HK-2 (cell line): ENCODE data around the gene CAPN14.

ENCODE experiments used
- DNase-seq: peaks from one replicate; pipeline ENCODE4 v3.0.0-alpha.2; 2018; ENCODE audit not compliant: unreplicated experiment

CAPN14 gene

DNA sequence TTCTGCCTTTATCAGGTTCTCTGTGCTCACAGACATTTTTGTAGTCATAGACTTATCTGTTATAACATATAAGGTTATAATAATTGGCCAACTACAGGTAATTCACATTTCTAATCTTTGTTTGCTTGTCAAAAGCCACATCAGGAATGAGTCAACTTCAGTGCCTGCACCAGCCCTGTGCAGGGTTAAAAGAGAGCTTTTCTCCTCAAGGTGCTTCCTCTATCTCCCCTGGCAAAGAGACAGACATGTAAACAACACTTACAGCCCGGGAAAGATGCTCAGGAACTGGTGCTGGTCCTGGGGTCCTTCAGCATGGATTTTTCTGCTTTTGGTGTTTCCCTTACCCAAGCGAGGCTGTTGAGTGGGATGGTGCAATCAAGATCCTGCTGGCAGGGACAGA, 9.0 kb upstream of the CAPN14 start:
- no peak for DNase-seq

DNA sequence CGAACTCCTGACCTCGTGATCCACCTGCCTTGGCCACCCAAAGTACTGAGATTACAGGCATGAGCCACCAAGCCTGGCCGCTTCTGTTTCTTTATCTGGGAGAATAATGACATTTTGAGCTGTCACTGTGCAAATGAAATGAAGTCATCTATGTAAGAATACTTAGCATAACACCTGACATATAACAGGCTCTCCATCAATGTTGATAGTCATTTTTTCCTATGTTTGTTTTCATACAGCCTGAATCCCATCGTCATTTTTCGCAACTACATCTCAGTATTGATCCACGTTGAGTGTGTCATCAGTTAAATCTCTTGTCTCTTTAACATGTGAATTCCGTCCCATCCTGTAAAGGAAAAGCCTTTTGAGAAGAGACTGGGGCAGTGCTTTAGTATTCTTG, 6.4 kb upstream of the CAPN14 start:
- DNase-seq = no peak

DNA sequence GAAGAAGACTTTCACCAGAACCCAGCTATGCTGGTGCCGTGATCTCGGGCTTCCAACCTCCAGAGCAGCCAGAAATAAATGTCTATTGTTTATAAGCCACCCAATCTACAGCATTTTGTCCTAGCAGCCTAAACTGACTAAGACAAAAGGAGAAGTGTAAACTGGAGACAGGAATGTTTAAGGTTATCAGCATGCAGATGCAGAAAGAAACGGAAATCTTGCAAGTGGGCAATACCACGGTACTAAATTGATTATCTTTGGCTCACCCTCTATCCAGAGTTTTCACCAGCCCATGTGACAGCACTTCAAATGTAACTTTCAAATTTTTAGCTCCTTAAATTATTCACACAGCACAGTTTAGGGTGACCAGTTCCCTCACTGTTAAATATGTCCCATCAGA, 5.7 kb upstream of the CAPN14 start:
- DNase-seq = no peak

DNA sequence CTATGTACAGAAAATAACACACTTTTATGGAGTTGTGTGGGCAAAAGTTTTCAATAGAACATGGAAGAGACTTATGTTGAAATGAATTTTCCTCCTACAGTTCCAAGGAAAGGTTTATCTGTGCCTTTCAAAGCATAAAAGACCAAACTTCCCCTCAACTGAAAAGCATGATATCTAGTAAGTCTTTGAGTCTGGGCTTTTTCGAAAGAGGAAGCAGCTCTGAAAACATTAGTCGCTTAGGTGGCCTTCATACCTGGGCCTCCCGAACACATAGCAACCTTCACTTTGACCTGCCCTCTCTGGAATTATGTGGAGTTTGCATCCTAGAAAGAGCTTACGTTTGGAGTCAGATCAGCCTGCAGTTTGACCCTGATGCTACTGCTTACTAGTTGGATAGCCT, 4.8 kb upstream of the CAPN14 start:
- DNase-seq = no peak

DNA sequence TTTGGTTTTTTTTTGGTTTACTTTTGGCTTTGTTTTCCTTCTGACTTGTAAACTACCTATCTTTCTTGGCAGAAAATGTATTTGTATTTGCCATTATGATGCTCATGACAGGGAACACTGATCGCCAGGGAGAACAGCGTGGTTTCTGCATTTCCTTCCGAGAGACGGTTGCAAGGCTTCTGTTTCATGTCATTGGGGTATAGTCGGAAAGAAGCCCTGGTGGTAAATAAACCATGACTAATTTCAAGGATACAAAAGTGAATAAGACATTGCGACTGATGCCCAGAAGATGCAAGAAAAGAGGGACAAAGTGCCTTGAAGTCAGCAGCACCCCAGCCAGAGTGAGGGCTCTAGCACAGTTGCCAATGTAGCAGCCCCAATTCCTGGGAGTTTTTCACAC, 4.2 kb upstream of the CAPN14 start:
- no peak for DNase-seq

DNA sequence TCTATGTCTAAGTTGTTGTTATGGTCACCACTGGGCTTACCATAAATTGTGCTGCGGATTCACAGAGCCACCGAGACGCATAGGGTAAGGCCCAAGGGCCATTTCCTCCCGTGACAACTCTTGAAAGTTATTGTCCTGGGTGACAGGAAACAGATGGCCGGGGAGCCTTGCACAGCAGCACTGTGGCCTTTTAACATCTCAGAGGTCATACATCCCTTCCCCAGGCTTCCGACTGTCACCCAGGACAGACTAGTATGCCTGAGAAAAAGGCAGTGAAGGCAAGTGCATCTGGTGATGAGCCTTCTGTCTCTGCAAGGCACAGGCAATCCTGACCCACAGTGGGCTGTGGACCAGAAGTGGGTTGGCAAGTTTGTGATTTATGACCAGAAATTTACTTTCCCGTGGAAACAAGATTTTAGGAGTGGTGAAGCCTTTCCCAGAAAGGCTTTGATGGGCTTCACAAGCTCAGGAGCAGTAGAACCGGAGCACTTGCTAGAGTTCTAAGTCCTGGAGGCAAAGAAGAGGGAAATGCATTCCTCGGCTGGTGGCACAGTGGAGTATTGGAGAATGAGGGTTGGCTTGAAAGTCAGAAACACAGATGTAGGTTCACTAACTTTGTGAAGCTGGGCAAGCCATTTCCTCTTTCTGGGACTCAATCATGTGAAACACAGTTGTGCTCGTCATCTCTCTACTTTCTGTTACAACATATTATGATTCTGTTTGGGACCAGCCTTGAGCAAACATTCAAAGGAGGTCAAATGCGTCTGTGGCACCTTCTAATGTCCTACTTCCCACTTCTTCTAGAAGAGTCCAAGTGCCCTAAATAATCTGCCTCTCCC, 2.0 kb upstream of the CAPN14 start:
- DNase-seq = no peak

DNA sequence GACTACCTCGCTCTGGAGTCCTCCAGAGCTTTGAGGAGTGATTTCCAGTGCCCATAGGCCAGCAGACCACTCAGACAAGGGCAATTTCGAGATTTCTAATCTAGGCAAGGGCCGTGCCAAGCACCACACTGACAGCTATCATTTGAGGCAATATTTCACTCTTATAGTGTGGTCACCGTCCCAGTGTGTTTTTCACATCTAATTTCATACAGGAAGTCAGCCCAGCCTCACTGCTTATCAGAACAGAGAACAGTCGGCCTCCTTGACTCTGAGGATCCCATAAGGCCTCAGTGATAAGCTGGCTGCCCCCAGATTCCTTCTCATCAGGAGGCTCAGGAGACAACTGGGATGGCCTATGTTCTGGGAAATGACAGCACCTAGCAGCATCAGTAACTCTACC, 581 bp downstream of the CAPN14 start:
- DNase-seq = no peak

DNA sequence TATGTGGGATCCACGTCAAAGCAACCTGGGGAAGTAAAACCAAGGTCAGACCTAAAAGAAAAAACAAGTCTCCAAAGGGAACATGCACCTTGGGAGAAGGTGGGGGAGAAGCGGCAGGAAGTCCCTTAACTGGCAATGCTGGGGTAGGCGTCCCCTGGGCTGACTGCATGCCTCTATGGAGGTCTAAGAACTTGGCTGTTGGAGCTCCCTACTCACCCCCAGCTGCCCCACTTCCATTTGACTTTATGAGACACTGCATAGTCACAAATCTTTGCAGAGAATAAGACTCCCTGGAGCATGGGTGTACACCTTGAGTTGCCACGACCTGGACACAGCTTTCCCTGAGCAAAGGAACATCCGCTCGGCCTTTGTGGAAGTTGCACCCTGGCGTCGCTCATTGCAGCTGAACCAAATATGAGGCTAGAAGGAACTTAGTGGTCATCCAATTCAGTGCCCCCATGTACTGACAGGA, 2.8 kb downstream of the CAPN14 start:
- DNase-seq = no peak

DNA sequence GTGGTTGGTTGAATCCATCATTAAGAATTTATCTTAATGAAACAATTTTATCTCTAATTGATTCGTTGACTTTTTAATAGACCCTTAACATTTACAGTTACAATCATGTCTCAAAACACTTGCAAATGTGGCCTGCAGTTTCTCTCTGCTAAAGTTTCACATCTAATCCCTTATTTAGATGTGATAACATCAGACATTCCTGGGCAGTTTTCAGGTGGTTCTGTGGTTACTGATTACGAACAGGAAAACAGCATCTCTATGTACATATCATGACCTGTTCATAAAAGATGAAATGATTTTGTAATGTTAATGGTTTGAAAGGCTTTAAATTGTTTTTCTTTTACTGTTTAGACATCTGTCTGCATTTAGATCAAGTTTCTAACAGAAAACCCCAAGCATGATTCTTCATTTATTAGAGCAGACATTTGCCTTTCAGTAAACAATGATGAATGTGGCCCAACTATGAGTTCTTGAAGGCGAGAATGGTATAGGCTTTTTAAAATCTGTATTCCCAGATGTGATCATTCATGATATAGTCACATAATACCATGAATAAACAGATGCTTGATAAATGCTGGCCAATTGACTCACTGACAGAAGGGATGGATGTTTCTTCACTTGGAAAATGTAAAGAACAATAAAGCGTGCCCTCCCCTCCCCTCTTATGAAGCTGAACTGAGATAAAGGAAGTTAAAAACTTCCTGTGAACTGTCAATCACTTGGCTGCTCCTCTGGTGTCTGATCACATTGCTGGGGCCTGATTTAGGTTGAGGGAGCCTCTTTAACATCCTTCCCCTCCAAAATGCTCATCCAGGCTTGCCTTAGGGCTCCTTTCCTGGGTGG, 3.5 kb downstream of the CAPN14 start:
- DNase-seq = no peak

DNA sequence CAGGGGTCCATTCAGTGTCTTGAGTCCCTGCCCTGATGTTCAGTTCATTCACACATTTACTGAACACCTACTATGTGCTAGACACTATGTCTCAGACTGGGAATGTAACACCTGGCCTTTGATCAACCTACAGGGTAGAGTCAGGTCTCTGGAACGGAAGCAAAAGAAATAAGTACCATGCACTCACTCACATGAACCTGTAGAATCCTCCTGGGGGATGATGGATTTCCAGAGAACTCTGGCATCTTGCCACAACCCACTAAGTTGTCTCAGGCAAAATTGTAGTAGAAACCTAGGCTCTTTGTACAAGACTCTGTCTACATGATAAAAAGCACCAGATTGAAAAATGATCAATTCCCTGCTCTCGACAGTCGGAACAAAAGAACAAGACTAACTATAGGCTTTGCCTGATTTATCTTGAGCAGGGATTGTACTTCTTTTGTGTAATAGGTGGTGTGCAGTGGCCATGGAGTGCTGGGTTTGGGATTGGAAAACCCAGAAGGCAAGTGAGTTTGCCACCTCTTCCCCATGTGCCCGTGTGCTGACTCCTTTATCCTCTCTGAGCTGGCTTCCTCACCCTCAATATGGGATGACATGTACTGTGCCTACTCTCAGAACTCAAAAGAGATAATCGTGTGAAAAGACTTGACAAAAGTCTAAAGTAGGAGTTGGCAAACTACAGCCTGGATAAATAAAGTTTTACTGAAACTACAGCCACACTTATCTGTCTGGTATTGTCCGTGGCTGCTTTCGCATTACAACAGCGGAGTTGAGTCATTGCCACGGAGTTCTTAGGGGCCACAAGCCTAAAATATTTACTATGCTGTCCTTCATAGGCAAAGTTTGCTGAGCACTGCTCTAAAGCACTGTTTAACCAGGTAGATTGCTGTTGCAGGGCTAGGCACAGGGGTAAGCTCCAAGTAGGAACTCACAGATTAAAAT, 4.4 kb downstream of the CAPN14 start:
- no peak for DNase-seq

DNA sequence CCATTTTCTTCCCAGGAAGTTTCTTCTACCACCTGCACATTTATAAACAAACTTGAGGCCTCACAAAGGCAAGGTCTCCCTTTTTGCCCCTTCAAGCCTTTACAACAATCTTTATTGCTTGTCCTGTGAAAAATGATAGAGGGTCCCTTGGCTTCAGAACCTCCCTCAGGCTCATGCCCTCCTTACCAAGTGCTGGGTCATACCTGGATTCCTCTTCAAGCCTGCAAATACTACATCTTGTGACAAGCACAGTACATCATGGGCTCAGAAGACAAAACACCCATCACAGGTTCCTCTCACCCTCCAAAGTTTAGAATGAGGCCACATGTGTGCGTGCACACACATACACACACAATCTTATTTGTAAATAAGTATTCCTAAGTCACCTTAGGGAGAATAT, 9.1 kb downstream of the CAPN14 start:
- no peak for DNase-seq

DNA sequence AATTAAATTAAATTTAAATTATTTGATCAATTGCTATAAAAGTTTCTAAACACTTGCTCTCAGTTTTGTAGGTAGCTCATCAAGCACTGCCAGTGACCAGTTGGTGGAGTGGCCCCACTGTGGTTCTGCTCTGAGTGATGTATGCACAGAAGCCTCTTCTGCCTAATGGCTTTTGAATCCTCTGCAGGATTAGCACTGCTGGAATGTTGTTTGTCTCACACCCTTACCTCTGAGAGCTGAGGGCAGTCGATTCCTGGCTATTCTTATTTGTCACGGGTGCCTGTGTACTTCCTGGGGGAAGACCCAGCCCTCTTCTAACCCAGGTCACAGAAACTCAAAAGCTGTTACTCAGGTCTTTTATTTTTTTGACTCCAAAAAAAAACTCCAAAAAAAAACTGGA, 9.5 kb downstream of the CAPN14 start:
- no peak for DNase-seq

DNA sequence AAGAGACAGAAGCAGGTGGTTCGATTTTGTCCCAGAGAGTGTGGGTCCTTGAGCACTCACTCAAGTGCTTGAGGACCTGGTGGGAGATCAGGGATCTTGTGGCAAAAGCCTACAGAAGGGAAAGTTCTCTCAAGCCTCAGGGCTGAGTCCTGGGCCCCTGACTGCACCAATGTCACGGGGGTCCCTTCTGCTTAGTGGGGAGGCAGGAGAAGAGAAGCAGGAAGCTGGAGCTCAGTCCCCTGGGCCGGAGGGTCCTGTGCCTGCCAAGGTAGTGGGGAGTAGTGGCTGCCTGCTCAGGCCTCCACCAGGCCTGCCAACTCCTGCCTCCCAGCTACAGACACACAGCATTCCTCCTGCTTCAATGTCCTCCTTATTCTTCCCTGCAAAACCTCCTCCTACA, 11.7 kb downstream of the CAPN14 start:
- no peak for DNase-seq

DNA sequence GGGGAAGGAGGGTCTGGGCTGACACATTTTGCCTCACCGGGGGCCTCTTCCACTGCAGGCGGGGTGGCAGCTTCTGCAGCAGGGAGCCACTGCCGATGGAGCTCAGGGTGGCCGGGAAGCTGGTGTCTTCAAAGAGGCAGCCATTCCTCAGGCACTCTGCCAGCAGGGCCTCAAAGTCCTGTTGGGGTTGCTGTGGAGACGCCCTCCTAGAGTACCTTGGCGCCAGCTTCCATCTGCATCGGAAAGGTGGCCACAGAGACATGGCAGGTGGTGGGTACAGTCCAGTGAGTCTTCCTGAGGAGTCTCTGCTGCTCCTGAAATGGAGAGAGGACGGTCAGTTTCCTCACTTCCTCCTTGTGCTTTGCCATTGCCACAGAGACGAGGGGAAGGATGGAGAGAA, 12.1 kb downstream of the CAPN14 start:
- no peak for DNase-seq

DNA sequence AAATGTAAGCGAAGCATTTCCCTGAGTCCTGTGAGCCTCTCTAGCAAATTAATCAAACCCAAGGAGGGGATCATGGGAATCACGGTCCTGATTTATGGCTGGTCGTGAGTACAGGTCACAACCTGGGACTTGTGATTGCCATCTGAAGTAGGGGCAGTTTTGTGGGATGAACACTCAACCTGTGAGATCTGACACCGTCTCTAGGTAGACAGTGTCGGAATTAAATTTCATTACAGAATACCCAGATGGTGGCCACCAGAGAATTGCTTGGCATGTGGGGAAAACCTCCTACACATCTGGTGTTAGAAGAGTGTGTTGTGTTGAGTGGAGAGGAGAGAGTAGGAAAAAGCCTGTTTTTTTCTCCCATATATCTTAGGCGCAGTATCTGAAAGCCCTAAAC, 12.5 kb downstream of the CAPN14 start:
- no peak for DNase-seq

DNA sequence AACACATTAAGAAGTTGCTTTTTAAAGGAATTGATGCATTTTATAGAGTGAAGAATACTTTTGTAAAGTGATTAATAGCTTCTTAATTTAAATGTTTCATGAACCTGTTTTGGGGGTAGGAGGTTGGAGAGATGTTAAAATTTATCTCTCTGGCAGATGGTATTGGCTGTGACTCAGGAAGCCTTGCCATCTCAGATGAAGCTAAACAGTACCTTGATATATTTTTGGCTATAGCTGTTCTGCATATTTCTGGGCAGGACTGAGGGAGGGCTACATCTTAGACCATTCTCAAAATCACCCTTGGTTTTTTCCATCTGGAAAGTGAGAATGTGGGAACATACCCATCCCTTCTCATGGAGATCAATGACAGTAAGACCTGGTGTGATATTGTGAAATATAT, 13.4 kb downstream of the CAPN14 start:
- DNase-seq = no peak

DNA sequence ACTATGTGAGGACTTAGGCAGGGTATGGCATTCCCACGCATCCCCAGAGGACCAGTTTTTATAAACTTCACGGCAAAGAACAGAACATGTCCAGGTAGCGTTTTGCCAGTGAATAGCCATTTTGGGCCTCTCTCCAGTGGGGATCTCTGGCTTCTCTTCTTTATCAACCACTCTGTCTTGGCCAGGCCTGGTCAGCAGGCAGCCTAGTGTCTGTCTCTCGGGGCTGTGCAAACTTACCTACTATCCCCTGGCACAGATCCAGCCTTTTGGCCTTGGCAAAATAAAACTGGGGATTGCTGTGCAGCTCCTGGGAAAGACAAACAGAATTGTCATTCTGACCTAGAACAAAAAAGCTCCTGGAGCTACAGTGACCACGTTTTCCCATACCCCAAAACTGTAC, 14.5 kb downstream of the CAPN14 start:
- DNase-seq = no peak

DNA sequence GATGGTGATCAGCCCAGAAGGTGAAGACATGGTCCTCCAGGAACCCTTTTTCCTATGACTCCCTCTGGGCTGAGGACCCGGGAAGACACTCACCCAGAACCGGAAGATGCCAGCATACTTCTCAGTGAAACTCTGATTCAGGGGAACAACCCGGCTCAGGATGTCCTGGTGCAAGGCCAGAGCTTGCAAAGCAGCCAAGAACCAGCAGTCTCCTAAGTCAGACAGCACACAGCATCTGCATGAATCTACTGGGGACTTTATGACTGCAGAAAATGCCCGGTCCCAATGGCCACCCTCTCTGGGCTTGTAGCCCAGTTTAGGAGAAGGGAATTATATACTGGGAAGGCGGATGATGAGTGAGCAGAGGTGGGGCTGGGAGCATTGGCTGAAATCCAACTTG, 15.3 kb downstream of the CAPN14 start:
- no peak for DNase-seq

DNA sequence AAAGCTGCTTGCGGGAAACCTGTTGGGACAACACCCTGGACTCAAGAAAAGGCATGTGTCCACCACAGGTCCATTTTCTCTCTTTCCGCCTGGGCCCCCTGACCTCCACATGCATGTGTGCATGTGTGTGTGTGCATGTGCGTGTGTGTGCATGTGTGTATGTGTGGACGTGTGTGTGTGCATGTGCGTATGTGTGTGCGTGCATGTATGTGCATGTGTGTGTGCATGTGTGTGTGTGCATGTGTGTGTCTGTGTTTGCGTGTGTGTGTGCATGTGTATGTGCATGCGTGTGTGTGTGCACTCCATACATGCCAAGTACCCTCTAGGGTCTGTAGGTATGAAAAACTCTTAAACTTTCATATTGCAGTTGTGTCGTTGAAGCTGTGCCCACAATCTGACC, 16.3 kb downstream of the CAPN14 start:
- DNase-seq = no peak

DNA sequence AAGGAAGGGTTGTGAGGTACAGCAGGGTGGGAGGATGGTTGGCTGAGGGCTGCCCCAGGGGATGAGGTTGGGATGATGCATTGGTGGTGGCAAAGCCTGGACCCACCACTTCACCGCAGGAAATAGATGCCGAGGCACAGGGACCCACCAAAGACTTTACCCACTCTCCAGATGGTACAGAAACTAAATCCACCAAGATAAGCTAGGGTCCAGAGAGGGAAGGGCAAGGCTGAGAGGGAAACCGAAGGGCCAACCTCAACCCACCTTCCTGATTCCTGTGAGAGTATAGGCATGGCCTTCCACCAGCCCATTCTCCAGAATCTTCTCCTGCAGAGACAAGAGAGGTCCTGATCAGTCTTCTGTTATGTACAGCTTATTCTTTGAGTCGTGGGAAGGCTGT, 18.1 kb downstream of the CAPN14 start:
- DNase-seq = no peak

DNA sequence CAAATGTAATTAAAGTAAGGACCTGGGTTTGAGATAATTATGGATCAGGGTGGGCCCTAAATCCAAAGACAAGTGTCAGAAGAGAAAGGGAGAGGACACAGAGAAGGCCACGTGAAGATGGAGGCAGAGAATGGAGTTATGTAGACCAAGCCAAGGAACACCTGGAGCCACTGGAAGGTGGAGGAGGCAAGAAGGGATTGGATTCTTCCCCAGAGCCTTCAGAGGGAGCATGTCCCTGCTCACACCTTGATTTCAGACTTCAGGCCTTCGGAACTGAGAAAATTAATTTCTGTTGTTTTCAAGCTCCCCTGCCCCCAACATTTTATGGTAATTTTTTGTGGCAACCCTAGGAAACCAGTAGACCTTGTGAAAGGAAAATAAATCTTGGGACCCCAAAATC, 19.6 kb downstream of the CAPN14 start:
- DNase-seq = no peak

DNA sequence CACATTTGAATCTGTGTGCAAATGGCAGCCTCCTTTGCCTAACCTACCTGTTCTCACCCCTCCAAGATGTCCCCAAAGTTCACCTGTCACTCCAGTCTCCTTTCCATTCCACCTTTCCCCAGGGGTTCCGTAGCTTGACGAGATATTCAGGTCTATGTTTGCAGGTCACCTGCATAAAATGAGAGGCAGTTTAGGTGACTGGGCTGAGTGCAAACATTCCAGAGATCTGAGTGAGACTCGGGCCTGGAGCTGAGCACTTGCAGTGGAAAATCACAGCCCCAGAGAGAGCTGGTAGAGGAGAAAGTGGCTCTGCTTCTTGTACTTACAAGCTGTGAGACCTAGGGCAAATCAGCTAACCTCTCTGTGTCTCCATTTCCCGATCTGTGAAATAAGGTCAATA, 20.1 kb downstream of the CAPN14 start:
- no peak for DNase-seq
